ENCODE measurements around the gene TCP11.

Gene TCP11

DNA sequence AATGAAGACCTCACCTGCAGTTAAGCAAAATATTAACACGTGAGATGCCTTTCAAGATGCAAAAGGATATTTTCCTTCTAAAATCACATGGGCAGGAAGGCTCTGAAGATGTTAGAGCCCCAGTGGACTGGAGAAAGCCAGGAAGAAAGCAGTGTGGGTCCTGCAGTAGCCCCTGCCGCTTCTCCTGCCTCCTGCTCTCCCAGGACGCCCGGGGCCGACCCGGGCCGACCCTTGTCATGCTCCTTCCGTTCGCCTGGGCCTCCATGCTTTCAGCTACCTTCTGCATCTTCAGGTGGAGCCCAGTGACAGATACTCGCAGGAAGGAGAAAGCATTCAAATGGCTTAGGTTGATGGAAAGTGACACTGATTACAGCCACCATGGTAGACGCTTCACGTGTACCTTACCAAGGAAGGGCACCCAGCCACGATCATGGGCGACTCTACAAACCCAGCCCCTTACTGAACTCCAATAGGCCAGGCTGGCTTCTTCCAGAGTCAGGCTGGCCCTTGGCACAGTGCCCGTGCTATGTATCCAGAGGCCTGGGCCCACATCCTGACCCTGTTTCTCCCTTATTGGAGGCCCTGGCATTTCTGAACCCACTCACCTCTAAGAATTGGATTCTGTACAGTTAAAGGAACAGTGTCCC lies 69.0 kb downstream of the TCP11 start:
- Histone ChIP-seq H3K4me1 (ENCODE audit: control insufficient read depth, low read length) (no peaks in the 10 kb centered on the region), H3K9me3 (ENCODE audit: control insufficient read depth, insufficient read depth, low read length) (no peaks in the 10 kb centered on the region), H3K27me3 (ENCODE audit: control insufficient read depth, low read length) (no peaks in the 10 kb centered on the region), H3K4me3 (ENCODE audit: low read length) (no peak overlapping the region), H3K27ac (ENCODE audit: low read depth, low read length) (no peak overlapping the region), H3K36me3 (ENCODE audit: control insufficient read depth, low read length) (no peaks in the 10 kb centered on the region), H3F3A (ENCODE audit: control insufficient read depth, insufficient read depth) (no peaks in the 10 kb centered on the region), H3K9me2 (replicated peaks; ENCODE audit: control insufficient read depth, low read length) (no peaks in the 10 kb centered on the region), H3K4me2 (ENCODE audit: low read length) (no peak overlapping the region), H4K20me1 (ENCODE audit: control insufficient read depth, insufficient read depth, low read depth, low read length) (no peaks in the 10 kb centered on the region), H3K79me2 (ENCODE audit: control insufficient read depth, low read length) (no peaks in the 10 kb centered on the region)
- TF ChIP-seq EZH2phosphoT487 (IDR thresholded peaks at IDR 0.05; ENCODE audit: borderline replicate concordance, low read length), result no peak
- TF ChIP-seq, protein P1, sequence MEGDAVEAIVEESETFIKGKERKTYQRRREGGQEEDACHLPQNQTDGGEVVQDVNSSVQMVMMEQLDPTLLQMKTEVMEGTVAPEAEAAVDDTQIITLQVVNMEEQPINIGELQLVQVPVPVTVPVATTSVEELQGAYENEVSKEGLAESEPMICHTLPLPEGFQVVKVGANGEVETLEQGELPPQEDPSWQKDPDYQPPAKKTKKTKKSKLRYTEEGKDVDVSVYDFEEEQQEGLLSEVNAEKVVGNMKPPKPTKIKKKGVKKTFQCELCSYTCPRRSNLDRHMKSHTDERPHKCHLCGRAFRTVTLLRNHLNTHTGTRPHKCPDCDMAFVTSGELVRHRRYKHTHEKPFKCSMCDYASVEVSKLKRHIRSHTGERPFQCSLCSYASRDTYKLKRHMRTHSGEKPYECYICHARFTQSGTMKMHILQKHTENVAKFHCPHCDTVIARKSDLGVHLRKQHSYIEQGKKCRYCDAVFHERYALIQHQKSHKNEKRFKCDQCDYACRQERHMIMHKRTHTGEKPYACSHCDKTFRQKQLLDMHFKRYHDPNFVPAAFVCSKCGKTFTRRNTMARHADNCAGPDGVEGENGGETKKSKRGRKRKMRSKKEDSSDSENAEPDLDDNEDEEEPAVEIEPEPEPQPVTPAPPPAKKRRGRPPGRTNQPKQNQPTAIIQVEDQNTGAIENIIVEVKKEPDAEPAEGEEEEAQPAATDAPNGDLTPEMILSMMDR (IDR thresholded peaks at IDR 0.05; ENCODE audit: low read depth, low read length, poor library complexity, severe bottlenecking), result no peak

DNA sequence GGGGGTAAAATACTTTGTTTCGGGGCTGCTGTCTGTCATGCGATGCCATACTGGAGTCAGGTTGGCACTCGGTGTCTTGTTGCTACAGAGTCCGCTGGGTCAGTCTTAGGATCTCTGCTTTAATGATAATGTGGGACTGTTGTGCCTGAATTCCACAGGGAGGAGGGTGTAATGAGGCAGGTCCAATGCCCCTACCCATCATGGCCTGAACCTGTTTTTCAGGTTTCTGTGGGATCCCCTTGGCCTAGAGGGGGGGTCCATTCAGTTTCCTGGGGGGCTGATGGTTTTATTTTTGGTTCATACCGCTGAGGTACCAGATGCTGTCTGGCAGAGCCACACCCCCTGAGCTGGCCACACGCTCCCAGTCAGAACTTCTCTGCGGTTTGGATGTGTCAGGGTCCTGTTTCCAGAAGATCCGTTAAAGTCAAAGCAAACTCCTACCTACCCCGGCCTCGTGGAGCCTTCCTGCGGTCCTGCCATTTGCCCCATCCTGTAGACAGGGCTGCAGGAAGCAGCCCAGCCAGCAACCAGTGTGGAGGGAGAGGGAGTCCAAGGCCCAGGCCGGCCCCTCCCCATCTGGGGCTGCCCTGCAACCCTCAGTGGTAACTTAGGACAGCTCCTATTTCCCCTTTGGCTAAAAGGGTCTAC lies 69.7 kb downstream of the TCP11 start:
- no peak for TF ChIP-seq EZH2phosphoT487 (IDR thresholded peaks at IDR 0.05; ENCODE audit: borderline replicate concordance, low read length)
- TF ChIP-seq, protein P1 (IDR thresholded peaks at IDR 0.05; ENCODE audit: low read depth, low read length, poor library complexity, severe bottlenecking), result no peak
- no peak overlapping the region for H3K27ac ChIP-seq (ENCODE audit: low read depth, low read length)
- H3K27me3 ChIP-seq (ENCODE audit: control insufficient read depth, low read length), result no peaks in the 10 kb centered on the region
- H3F3A ChIP-seq (ENCODE audit: control insufficient read depth, insufficient read depth), result no peaks in the 10 kb centered on the region
- H3K4me1 ChIP-seq (ENCODE audit: control insufficient read depth, low read length), result no peaks in the 10 kb centered on the region
- no peaks in the 10 kb centered on the region for H4K20me1 ChIP-seq (ENCODE audit: control insufficient read depth, insufficient read depth, low read depth, low read length)
- H3K79me2 ChIP-seq (ENCODE audit: control insufficient read depth, low read length), result no peaks in the 10 kb centered on the region
- no peaks in the 10 kb centered on the region for H3K36me3 ChIP-seq (ENCODE audit: control insufficient read depth, low read length)
- no peak overlapping the region for H3K4me3 ChIP-seq (ENCODE audit: low read length)
- no peak overlapping the region for H3K4me2 ChIP-seq (ENCODE audit: low read length)
- H3K9me2 ChIP-seq (replicated peaks; ENCODE audit: control insufficient read depth, low read length), result no peaks in the 10 kb centered on the region
- H3K9me3 ChIP-seq (ENCODE audit: control insufficient read depth, insufficient read depth, low read length), result no peaks in the 10 kb centered on the region

GRCh38 chr6:35070111-35070510 lies 71.0 kb downstream of the TCP11 start:
- TF ChIP-seq EZH2phosphoT487 (IDR thresholded peaks at IDR 0.05; ENCODE audit: borderline replicate concordance, low read length), result no peak
- TF ChIP-seq, protein P1 (IDR thresholded peaks at IDR 0.05; ENCODE audit: low read depth, low read length, poor library complexity, severe bottlenecking), result no peak
- Histone ChIP-seq H4K20me1 (ENCODE audit: control insufficient read depth, insufficient read depth, low read depth, low read length) (no peaks in the 10 kb centered on the region), H3K4me3 (ENCODE audit: low read length) (no peak overlapping the region), H3K9me3 (ENCODE audit: control insufficient read depth, insufficient read depth, low read length) (no peaks in the 10 kb centered on the region), H3K79me2 (ENCODE audit: control insufficient read depth, low read length) (no peaks in the 10 kb centered on the region), H3K4me2 (ENCODE audit: low read length) (no peak overlapping the region), H3K4me1 (ENCODE audit: control insufficient read depth, low read length) (no peaks in the 10 kb centered on the region), H3K9me2 (replicated peaks; ENCODE audit: control insufficient read depth, low read length) (no peaks in the 10 kb centered on the region), H3F3A (ENCODE audit: control insufficient read depth, insufficient read depth) (no peaks in the 10 kb centered on the region), H3K27me3 (ENCODE audit: control insufficient read depth, low read length) (no peaks in the 10 kb centered on the region), H3K36me3 (ENCODE audit: control insufficient read depth, low read length) (no peaks in the 10 kb centered on the region), H3K27ac (ENCODE audit: low read depth, low read length) (no peak overlapping the region)

Data from DOHH2 (cell line).